Measurements from ENCODE around the gene CASS4. TPM values are rescaled to one million over a fixed set of nuclear protein-coding genes. Genes with fewer than 3 reads are reported as not detected.
"Not testable (repeated sequence)": the region's sequence is repeated elsewhere in the genome, so short reads cannot be mapped to it uniquely, and the experiment has no call there.

The CASS4 gene
- total RNA-seq, 1 experiment from 2014 or later, result 0.13 TPM

DNA sequence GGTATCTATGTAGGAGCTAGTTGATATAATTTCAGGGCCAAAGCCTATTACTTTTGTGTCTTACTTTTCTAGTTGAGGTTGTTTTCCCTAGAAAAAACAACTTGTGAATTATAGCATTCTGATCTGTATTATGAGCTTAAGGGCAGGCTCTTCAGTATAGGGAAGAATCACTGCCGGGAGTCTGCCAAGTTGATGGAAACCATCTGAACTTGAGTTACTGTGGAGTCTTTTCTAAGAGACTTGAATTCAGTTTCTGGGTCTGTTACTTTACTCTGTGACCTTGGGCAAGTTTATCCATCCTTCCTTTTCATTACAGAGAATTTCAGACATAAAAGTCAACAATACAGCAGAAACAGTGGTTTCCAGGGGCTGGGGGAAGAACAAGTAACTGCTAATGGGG is 2.1 kb upstream of the CASS4 start:
- Mint-ChIP-seq H3K9me3 (no peaks in the 10 kb centered on the region), H3K4me1 (no peaks in the 10 kb centered on the region), H3K36me3 (peaks cover 34% of the 10 kb centered on the region), H3K4me3 (no peak overlapping the region), H3K27me3 (ENCODE audit: low read depth) (no peaks in the 10 kb centered on the region), H3K27ac (no peak overlapping the region)
- ChIA-PET CTCF (no interaction called here), POLR2A (no interaction called here)
- ATAC-seq, result no peak
- no peak for DNase-seq (ENCODE audit: low spot score)
- TF ChIP-seq TCF7 (CRISPR knock-in tag; IDR thresholded peaks at IDR 0.05; ENCODE audit: low read depth), result no peak
- no peak for TF ChIP-seq GTF2I (CRISPR knock-in tag; conservative IDR thresholded peaks at IDR 0.05)
- no peak for TF ChIP-seq ZMAT4 (CRISPR knock-in tag; IDR thresholded peaks at IDR 0.05)
- TF ChIP-seq SOX15 (CRISPR knock-in tag; IDR thresholded peaks at IDR 0.05), result no peak
- TF ChIP-seq SMAD3 (CRISPR knock-in tag; IDR thresholded peaks at IDR 0.05; ENCODE audit: borderline replicate concordance), result no peak
- no peak for TF ChIP-seq PRRX2 (CRISPR knock-in tag; IDR thresholded peaks at IDR 0.05)
- TF ChIP-seq IRF2 (CRISPR knock-in tag; IDR thresholded peaks at IDR 0.05; ENCODE audit: borderline replicate concordance, low read depth), result no peak
- TF ChIP-seq MLX (CRISPR knock-in tag; IDR thresholded peaks at IDR 0.05), result no peak
- TF ChIP-seq TEAD4 (CRISPR knock-in tag; IDR thresholded peaks at IDR 0.05), result no peak
- TF ChIP-seq CDX4 (CRISPR knock-in tag; IDR thresholded peaks at IDR 0.05; ENCODE audit: borderline replicate concordance), result no peak
- TF ChIP-seq, protein P1, sequence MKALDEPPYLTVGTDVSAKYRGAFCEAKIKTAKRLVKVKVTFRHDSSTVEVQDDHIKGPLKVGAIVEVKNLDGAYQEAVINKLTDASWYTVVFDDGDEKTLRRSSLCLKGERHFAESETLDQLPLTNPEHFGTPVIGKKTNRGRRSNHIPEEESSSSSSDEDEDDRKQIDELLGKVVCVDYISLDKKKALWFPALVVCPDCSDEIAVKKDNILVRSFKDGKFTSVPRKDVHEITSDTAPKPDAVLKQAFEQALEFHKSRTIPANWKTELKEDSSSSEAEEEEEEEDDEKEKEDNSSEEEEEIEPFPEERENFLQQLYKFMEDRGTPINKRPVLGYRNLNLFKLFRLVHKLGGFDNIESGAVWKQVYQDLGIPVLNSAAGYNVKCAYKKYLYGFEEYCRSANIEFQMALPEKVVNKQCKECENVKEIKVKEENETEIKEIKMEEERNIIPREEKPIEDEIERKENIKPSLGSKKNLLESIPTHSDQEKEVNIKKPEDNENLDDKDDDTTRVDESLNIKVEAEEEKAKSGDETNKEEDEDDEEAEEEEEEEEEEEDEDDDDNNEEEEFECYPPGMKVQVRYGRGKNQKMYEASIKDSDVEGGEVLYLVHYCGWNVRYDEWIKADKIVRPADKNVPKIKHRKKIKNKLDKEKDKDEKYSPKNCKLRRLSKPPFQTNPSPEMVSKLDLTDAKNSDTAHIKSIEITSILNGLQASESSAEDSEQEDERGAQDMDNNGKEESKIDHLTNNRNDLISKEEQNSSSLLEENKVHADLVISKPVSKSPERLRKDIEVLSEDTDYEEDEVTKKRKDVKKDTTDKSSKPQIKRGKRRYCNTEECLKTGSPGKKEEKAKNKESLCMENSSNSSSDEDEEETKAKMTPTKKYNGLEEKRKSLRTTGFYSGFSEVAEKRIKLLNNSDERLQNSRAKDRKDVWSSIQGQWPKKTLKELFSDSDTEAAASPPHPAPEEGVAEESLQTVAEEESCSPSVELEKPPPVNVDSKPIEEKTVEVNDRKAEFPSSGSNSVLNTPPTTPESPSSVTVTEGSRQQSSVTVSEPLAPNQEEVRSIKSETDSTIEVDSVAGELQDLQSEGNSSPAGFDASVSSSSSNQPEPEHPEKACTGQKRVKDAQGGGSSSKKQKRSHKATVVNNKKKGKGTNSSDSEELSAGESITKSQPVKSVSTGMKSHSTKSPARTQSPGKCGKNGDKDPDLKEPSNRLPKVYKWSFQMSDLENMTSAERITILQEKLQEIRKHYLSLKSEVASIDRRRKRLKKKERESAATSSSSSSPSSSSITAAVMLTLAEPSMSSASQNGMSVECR (CRISPR knock-in tag; IDR thresholded peaks at IDR 0.05; ENCODE audit: borderline replicate concordance), result no peak
- TF ChIP-seq NR3C1 (CRISPR knock-in tag; conservative IDR thresholded peaks at IDR 0.05; ENCODE audit: low read depth), result no peak
- TF ChIP-seq ZNF423 (CRISPR knock-in tag; IDR thresholded peaks at IDR 0.05), result no peak
- no peak for TF ChIP-seq CREM (CRISPR knock-in tag; IDR thresholded peaks at IDR 0.05)
- no peak for TF ChIP-seq E2F4 (CRISPR knock-in tag; IDR thresholded peaks at IDR 0.05; ENCODE audit: borderline replicate concordance, low read depth)
- no peak for TF ChIP-seq KAT7 (CRISPR knock-in tag; IDR thresholded peaks at IDR 0.05; ENCODE audit: borderline replicate concordance)

DNA sequence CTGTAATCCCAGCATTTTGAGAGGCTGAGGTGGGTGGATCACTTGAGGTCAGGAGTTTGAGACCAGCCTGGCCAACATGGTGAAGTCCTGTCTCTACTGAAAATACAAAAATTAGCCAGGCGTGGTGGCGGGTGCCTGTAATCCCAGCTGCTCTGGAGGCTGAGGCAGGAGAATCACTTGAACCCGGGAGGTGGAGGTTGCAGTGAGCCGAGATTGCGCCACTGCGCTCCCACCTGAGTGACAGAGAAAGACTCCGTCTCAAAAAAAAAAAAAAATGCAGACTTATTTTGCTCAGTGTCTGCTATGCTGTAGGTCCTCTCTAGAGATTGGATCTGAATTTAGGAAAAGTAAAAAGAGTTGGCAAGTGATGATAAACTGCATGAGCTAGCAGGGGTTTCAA is 773 bp upstream of the CASS4 start:
- H3K27ac Mint-ChIP-seq; H3K4me1 Mint-ChIP-seq; H3K27me3 Mint-ChIP-seq (ENCODE audit: low read depth); ATAC-seq; H3K4me3 Mint-ChIP-seq; H3K9me3 Mint-ChIP-seq; CTCF ChIA-PET; DNase-seq (ENCODE audit: low spot score): not testable (repeated sequence)
- H3K36me3 Mint-ChIP-seq, result peaks cover 23% of the 10 kb centered on the region
- POLR2A ChIA-PET, result interaction anchor here (0.6 kb wide), 1 partner anchor 18 kb away, joined by 5 read pairs; no protein-coding TSS in a partner anchor

GRCh38 chr20:56412473-56412790 is 372 bp downstream of the CASS4 start:
- TF ChIP-seq EMX1 (CRISPR knock-in tag; IDR thresholded peaks at IDR 0.05) (no peak), NR3C1 (CRISPR knock-in tag; conservative IDR thresholded peaks at IDR 0.05; ENCODE audit: low read depth) (no peak), ATF2 (CRISPR knock-in tag; IDR thresholded peaks at IDR 0.05; ENCODE audit: borderline replicate concordance, low read depth) (no peak)
- TF ChIP-seq, protein P2, sequence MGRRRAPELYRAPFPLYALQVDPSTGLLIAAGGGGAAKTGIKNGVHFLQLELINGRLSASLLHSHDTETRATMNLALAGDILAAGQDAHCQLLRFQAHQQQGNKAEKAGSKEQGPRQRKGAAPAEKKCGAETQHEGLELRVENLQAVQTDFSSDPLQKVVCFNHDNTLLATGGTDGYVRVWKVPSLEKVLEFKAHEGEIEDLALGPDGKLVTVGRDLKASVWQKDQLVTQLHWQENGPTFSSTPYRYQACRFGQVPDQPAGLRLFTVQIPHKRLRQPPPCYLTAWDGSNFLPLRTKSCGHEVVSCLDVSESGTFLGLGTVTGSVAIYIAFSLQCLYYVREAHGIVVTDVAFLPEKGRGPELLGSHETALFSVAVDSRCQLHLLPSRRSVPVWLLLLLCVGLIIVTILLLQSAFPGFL (CRISPR knock-in tag; IDR thresholded peaks at IDR 0.05; ENCODE audit: borderline replicate concordance), result no peak
- no peak for ATAC-seq
- no peaks in the 10 kb centered on the region for H3K4me1 Mint-ChIP-seq
- ChIA-PET CTCF (no interaction called here), POLR2A (no interaction called here)
- H3K27me3 Mint-ChIP-seq (ENCODE audit: low read depth), result no peaks in the 10 kb centered on the region
- H3K4me3 Mint-ChIP-seq, result no peak overlapping the region
- no peaks in the 10 kb centered on the region for H3K9me3 Mint-ChIP-seq
- H3K27ac Mint-ChIP-seq, result no peak overlapping the region
- no peak for DNase-seq (ENCODE audit: low spot score)
- peaks cover 12% of the 10 kb centered on the region for H3K36me3 Mint-ChIP-seq
